HEK293T (cell line): ENCODE measurements around the gene SLAMF6.

ENCODE experiments used
- ELF4 ChIP-seq: fragments of 450-650 bp; IDR thresholded peaks from 2 replicates; pipeline ENCODE4 v1.6.1; 2017; ENCODE audit warnings: antibody characterized with exemption
- FOXA1 ChIP-seq: fragments of 450-650 bp; IDR thresholded peaks from 2 replicates; pipeline ENCODE4 v1.6.1; 2016; ENCODE audit warnings: mild to moderate bottlenecking
- FOXK2 ChIP-seq: fragments of 450-650 bp; IDR thresholded peaks from 2 replicates; pipeline ENCODE4 v1.6.1; 2016; ENCODE audit warnings: mild to moderate bottlenecking
- NFRKB ChIP-seq: fragments of 450-650 bp; IDR thresholded peaks from 2 replicates; pipeline ENCODE4 v1.6.1; 2016; ENCODE audit warnings: mild to moderate bottlenecking, moderate library complexity
- SP1 ChIP-seq: fragments of 450-650 bp; IDR thresholded peaks from 2 replicates; pipeline ENCODE4 v1.6.1; 2017

GRCh38 chr1:160567341-160567740, 44.3 kb upstream of the SLAMF6 start:
- no peak for TF ChIP-seq SP1
- no peak for TF ChIP-seq NFRKB
- TF ChIP-seq ELF4, result no peak
- no peak for TF ChIP-seq FOXA1
- TF ChIP-seq FOXK2, result no peak
